Stimulated activated CD4-positive, alpha-beta T cell treated with anti-CD3 and anti-CD28 coated beads, Interleukin-12 subunit alpha, Interleukin-12 subunit beta, amount 100 ng/mL, for 48 hours (primary cell): Measurements from ENCODE around the gene CDCA4.

ENCODE experiments used
- DNase-seq, 3 donors: peaks; one replicate each; pipeline ENCODE4 v3.0.0-alpha.2; 2020; ENCODE audit warnings: low read depth in 2 of 3, low spot score in 1 of 3

The CDCA4 gene

GRCh38 chr14:104976198-104977007, 44.5 kb downstream of the CDCA4 start:
- DNase-seq = peak; percentile 74 to 88 (median 75)

GRCh38 chr14:104975481-104976197, 45.2 kb downstream of the CDCA4 start:
- no peak for DNase-seq

GRCh38 chr14:104974665-104975390, 46.1 kb downstream of the CDCA4 start:
- DNase-seq = no peak

- no peak for DNase-seq
These were observed 46.7 kb downstream of the CDCA4 start for GRCh38 chr14:104974146-104974541.

- DNase-seq = no peak
These were observed 47.3 kb downstream of the CDCA4 start for GRCh38 chr14:104973385-104974145.

- no peak for DNase-seq
These were observed 47.8 kb downstream of the CDCA4 start for GRCh38 chr14:104973135-104973384.

GRCh38 chr14:104972301-104973134, 48.4 kb downstream of the CDCA4 start:
- no peak for DNase-seq

GRCh38 chr14:104971447-104972240, 49.2 kb downstream of the CDCA4 start:
- no peak for DNase-seq

GRCh38 chr14:104970231-104971068, 50.4 kb downstream of the CDCA4 start:
- DNase-seq = no peak

GRCh38 chr14:104969741-104970230, 51.1 kb downstream of the CDCA4 start:
- no peak for DNase-seq

GRCh38 chr14:104968541-104969401, 52.1 kb downstream of the CDCA4 start:
- DNase-seq = no peak

- DNase-seq = no peak
These were observed 52.7 kb downstream of the CDCA4 start for GRCh38 chr14:104968153-104968527.

- no peak for DNase-seq
These were observed 53.3 kb downstream of the CDCA4 start for GRCh38 chr14:104967386-104968152.

GRCh38 chr14:104966981-104967385, 53.9 kb downstream of the CDCA4 start:
- no peak for DNase-seq

GRCh38 chr14:104966261-104966865, 54.5 kb downstream of the CDCA4 start:
- DNase-seq = no peak

GRCh38 chr14:104965561-104966231, 55.2 kb downstream of the CDCA4 start:
- no peak for DNase-seq
